Measurements from ENCODE around the gene PLCG2. TPM values are rescaled to one million over a fixed set of nuclear protein-coding genes. Genes with fewer than 3 reads are reported as not detected.

PLCG2 gene
- total RNA-seq, 2 donors from 2014 or later = 11.6 to 30.9 TPM

DNA sequence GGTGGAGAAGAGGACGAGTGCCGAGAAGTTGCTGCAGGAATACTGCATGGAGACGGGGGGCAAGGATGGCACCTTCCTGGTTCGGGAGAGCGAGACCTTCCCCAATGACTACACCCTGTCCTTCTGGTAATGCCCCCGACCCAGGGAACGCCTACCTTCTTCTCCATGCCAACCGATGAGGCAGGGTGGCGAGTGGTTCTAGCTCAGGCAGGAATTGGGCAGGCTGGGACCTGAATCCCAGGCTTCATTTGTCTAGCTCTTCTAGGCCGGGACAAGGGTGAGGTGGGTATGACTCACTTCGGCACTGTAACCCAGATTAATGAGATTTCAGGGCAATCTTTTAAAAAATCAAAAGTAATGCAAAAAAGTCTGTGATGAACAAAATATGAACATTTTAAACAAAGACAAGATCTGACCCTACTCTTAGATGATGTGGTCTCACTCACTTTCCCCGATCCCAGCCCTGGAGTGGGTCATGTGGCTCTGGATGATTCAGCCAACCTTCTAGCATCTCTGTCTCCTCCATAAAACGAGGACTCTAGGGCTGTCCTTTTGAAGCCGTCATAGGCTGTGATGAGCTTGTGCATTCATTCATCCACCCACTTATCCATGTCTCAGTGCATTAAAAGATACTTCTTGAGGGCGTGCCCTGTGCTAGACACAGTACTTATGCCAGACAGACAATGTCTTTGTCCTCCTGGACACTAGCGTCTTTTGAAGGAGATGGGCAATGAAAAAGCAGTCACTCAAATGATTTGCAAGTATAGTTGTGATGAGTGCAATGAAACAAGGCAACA, 129.6 kb downstream of the PLCG2 start:
- no peaks in the 10 kb centered on the region for H3K4me1 ChIP-seq (ENCODE audit: control insufficient read depth in 1 of 2, low read depth in 2 of 2)
- no peak overlapping the region for H3K4me3 ChIP-seq
- no peak for ATAC-seq (ENCODE audit: insufficient number of reproducible peaks, low FRiP score, low read depth)
- H3K27ac ChIP-seq = no peak overlapping the region
- no peaks in the 10 kb centered on the region for H3K36me3 ChIP-seq
- no peaks in the 10 kb centered on the region for H3K27me3 ChIP-seq (replicated peaks; ENCODE audit: insufficient read depth)
- DNase-seq (ENCODE audit: low spot score) = no peak
- TF ChIP-seq, protein P1, sequence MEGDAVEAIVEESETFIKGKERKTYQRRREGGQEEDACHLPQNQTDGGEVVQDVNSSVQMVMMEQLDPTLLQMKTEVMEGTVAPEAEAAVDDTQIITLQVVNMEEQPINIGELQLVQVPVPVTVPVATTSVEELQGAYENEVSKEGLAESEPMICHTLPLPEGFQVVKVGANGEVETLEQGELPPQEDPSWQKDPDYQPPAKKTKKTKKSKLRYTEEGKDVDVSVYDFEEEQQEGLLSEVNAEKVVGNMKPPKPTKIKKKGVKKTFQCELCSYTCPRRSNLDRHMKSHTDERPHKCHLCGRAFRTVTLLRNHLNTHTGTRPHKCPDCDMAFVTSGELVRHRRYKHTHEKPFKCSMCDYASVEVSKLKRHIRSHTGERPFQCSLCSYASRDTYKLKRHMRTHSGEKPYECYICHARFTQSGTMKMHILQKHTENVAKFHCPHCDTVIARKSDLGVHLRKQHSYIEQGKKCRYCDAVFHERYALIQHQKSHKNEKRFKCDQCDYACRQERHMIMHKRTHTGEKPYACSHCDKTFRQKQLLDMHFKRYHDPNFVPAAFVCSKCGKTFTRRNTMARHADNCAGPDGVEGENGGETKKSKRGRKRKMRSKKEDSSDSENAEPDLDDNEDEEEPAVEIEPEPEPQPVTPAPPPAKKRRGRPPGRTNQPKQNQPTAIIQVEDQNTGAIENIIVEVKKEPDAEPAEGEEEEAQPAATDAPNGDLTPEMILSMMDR (IDR thresholded peaks at IDR 0.05) = no peak
- H3K9me3 ChIP-seq = no peaks in the 10 kb centered on the region

DNA sequence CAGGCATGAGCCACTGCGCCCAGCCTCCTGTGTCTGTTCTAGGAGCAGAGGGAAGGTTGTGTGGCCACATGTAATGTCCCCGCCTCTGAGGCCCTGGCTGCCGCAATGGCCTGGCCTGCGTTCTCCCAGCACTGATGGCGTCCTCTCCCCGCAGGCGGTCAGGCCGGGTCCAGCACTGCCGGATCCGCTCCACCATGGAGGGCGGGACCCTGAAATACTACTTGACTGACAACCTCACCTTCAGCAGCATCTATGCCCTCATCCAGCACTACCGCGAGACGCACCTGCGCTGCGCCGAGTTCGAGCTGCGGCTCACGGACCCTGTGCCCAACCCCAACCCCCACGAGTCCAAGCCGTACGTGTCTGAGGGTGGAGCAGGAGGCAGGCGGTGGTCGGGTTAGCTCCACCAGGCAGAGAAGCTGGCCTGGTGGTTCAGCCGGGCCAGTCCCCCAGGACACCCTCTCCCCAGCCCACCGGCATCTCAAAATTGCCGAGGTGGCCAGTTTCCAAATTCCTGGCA, 131.3 kb downstream of the PLCG2 start:
- TF ChIP-seq, protein P1 (IDR thresholded peaks at IDR 0.05) = no peak
- H3K36me3 ChIP-seq = no peaks in the 10 kb centered on the region
- no peak overlapping the region for H3K4me3 ChIP-seq
- DNase-seq (ENCODE audit: low spot score) = no peak
- H3K9me3 ChIP-seq = no peaks in the 10 kb centered on the region
- H3K27me3 ChIP-seq (replicated peaks; ENCODE audit: insufficient read depth) = no peaks in the 10 kb centered on the region
- H3K27ac ChIP-seq = no peak overlapping the region
- no peaks in the 10 kb centered on the region for H3K4me1 ChIP-seq (ENCODE audit: control insufficient read depth in 1 of 2, low read depth in 2 of 2)
- ATAC-seq (ENCODE audit: insufficient number of reproducible peaks, low FRiP score, low read depth) = no peak

DNA sequence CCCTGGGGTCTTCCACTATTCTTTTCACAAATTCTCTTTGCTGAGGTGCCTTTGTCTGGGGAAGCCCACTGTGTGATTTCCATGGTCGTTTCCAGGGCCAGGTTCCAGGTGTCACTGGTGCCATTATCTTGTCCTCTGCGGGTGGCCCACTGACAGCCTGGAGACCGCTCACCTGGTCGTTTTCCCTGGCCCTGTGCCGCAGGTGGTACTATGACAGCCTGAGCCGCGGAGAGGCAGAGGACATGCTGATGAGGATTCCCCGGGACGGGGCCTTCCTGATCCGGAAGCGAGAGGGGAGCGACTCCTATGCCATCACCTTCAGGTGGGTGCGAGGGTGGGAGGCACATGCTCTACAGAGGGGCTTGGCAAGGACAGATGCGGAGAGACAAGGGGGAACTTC, 133.3 kb downstream of the PLCG2 start:
- Histone ChIP-seq H3K36me3 (no peaks in the 10 kb centered on the region), H3K4me1 (ENCODE audit: control insufficient read depth in 1 of 2, low read depth in 2 of 2) (no peaks in the 10 kb centered on the region), H3K9me3 (no peaks in the 10 kb centered on the region), H3K27ac (no peak overlapping the region), H3K4me3 (no peak overlapping the region), H3K27me3 (replicated peaks; ENCODE audit: insufficient read depth) (no peaks in the 10 kb centered on the region)
- ATAC-seq (ENCODE audit: insufficient number of reproducible peaks, low FRiP score, low read depth) (no peak), DNase-seq (ENCODE audit: low spot score) (no peak)
- TF ChIP-seq, protein P1 (IDR thresholded peaks at IDR 0.05) = no peak

DNA sequence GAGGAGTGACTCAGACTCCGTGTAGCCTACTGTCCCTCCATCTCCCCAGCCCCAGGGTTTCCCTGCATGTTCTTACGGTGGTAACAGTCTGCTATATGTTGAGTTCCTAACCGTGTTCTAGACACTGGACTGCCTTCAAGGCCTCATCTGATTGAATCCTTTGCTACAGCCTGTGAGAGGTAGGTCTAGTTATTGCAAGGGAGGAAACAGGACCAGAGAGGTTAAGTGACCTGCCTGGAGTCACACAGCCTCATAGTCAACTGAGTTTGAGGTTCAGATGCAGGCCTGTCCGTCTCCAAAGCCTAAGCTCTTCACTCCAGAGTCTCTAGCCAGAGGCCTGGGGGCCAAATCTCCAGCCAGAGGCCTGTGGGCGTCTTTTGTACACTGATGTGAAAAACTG, 134.1 kb downstream of the PLCG2 start:
- ATAC-seq (ENCODE audit: insufficient number of reproducible peaks, low FRiP score, low read depth) (no peak), DNase-seq (ENCODE audit: low spot score) (no peak)
- no peaks in the 10 kb centered on the region for H3K9me3 ChIP-seq
- H3K27me3 ChIP-seq (replicated peaks; ENCODE audit: insufficient read depth) = no peaks in the 10 kb centered on the region
- no peaks in the 10 kb centered on the region for H3K36me3 ChIP-seq
- TF ChIP-seq, protein P1 (IDR thresholded peaks at IDR 0.05) = no peak
- H3K4me1 ChIP-seq (ENCODE audit: control insufficient read depth in 1 of 2, low read depth in 2 of 2) = no peaks in the 10 kb centered on the region
- no peak overlapping the region for H3K27ac ChIP-seq
- no peak overlapping the region for H3K4me3 ChIP-seq

DNA sequence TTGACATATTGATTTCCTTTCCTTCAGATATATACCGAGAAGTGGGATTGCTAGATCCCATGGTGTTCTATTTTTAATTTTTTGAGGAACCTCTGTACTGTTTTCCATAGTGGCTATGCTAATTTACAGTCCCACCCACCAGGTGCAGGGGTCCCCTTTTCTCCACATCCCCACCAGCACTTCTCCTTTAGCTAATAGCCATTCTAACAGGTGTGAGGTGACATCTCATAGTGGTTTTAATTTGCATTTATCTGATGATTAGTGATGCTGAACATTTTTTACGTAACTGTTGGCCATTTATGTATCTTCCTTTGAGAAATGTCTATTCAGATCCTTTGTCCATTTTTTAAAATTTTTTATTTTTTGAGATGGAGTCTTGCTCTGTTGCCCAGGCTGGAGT, 138.3 kb downstream of the PLCG2 start:
- Histone ChIP-seq H3K4me3 (no peak overlapping the region), H3K27ac (no peak overlapping the region), H3K36me3 (no peaks in the 10 kb centered on the region), H3K27me3 (replicated peaks; ENCODE audit: insufficient read depth) (no peaks in the 10 kb centered on the region), H3K4me1 (ENCODE audit: control insufficient read depth in 1 of 2, low read depth in 2 of 2) (no peaks in the 10 kb centered on the region), H3K9me3 (no peaks in the 10 kb centered on the region)
- DNase-seq (ENCODE audit: low spot score) = no peak
- TF ChIP-seq, protein P1 (IDR thresholded peaks at IDR 0.05) = no peak
- ATAC-seq (ENCODE audit: insufficient number of reproducible peaks, low FRiP score, low read depth) = no peak
